HCT116 (cell line): ENCODE measurements around the gene NEDD4L.

Experiments
- POLR2A ChIP-seq: IDR thresholded peaks from 2 replicates; pipeline ENCODE4 v1.7.0; 2011; ENCODE audit warnings: borderline replicate concordance; ENCODE audit not compliant: insufficient read depth, insufficient read length; ENCODE audit errors: extremely low read depth
- TF ChIP-seq, protein P1 (sequence below): IDR thresholded peaks from 2 replicates; pipeline ENCODE4 v1.6.1; 2012

- TF ChIP-seq, protein P1, sequence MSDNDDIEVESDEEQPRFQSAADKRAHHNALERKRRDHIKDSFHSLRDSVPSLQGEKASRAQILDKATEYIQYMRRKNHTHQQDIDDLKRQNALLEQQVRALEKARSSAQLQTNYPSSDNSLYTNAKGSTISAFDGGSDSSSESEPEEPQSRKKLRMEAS, result no peak
- TF ChIP-seq POLR2A, result no peak
Observed at GRCh38 chr18:58056852-58057251, 12.8 kb downstream of the NEDD4L start.
